SU-DHL-6 (cell line): ENCODE measurements around the gene NPHS1.
A peak's percentile ranks its signal among the peaks of the same experiment; 100 is the strongest.

Experiments
- H2AFZ ChIP-seq: fragments of 200-600 bp; sonication (generic); 2 replicates; pipeline ENCODE4 v1.6.1; 2014; ENCODE audit warnings: low read depth, mild to moderate bottlenecking, moderate library complexity, mixed read lengths, antibody characterized with exemption, low read length; ENCODE audit not compliant: severe bottlenecking
- H3F3A ChIP-seq: fragments of 200-600 bp; shearing (Covaris generic); 2 replicates; pipeline ENCODE4 v1.6.0; 2016; ENCODE audit warnings: antibody characterized with exemption, mild to moderate bottlenecking; ENCODE audit not compliant: insufficient read depth
- H3K27ac ChIP-seq: fragments of 200-600 bp; sonication (generic); 2 replicates; pipeline ENCODE4 v1.5.1; 2016; ENCODE audit warnings: low read depth, mild to moderate bottlenecking, low read length, moderate library complexity, mixed read lengths
- H3K27me3 ChIP-seq: fragments of 200-600 bp; sonication (generic), shearing (Covaris generic); 2 replicates; pipeline ENCODE4 v1.6.0; 2014; ENCODE audit warnings: mild to moderate bottlenecking, low read length
- H3K36me3 ChIP-seq: fragments of 200-600 bp; sonication (generic); 2 replicates; pipeline ENCODE4 v1.6.1; 2014; ENCODE audit warnings: mild to moderate bottlenecking, low read length, mixed read lengths
- H3K4me2 ChIP-seq: fragments of 300-600, 200-600 bp; shearing (Covaris generic), sonication (generic); 2 replicates; pipeline ENCODE4 v1.6.0; 2014; ENCODE audit warnings: low read length, low read depth, mild to moderate bottlenecking; ENCODE audit not compliant: poor library complexity, severe bottlenecking
- H3K4me3 ChIP-seq: fragments of 200-600 bp; sonication (generic); 2 replicates; pipeline ENCODE4 v1.5.1; 2014; ENCODE audit warnings: antibody characterized with exemption, low read length, mild to moderate bottlenecking, mixed read lengths; ENCODE audit not compliant: insufficient read depth, poor library complexity, severe bottlenecking
- H3K79me2 ChIP-seq: fragments of 200-600 bp; sonication (generic); 2 replicates; pipeline ENCODE4 v1.6.1; 2014; ENCODE audit warnings: mild to moderate bottlenecking, low read length, moderate library complexity; ENCODE audit not compliant: insufficient read depth
- H3K9ac ChIP-seq: fragments of 200-600 bp; sonication (generic); 2 replicates; pipeline ENCODE4 v1.7.0; 2014; ENCODE audit warnings: mild to moderate bottlenecking, low read length
- H3K9me2 ChIP-seq: fragments of 200-600 bp; sonication (generic); replicated peaks from 2 replicates; pipeline ENCODE4 v1.6.1; 2014; ENCODE audit warnings: low read length; ENCODE audit not compliant: insufficient read depth
- H3K9me3 ChIP-seq: fragments of 200-600 bp; sonication (generic); 2 replicates; pipeline ENCODE4 v1.6.1; 2014; ENCODE audit warnings: low read length, mixed read lengths; ENCODE audit not compliant: insufficient read depth
- H4K20me1 ChIP-seq: fragments of 200-600 bp; sonication (generic); 2 replicates; pipeline ENCODE4 v1.6.1; 2014; ENCODE audit warnings: low read depth, mild to moderate bottlenecking, antibody characterized with exemption, low read length, moderate library complexity, mixed read lengths
- EZH2phosphoT487 ChIP-seq: fragments of 200-600 bp; sonication (generic), shearing (Covaris generic); conservative IDR thresholded peaks from 2 replicates; pipeline ENCODE4 v1.6.1; 2018; ENCODE audit warnings: mild to moderate bottlenecking, antibody characterized with exemption, low read length, moderate library complexity, mixed read lengths
- TF ChIP-seq, protein P1 (sequence below): fragments of 200-600 bp; sonication (generic); IDR thresholded peaks from one replicate; pipeline ENCODE4 v1.5.1; 2017; ENCODE audit warnings: antibody characterized with exemption, mild to moderate bottlenecking, low read length, moderate library complexity; ENCODE audit not compliant: insufficient read depth, poor library complexity, severe bottlenecking

NPHS1 gene

DNA sequence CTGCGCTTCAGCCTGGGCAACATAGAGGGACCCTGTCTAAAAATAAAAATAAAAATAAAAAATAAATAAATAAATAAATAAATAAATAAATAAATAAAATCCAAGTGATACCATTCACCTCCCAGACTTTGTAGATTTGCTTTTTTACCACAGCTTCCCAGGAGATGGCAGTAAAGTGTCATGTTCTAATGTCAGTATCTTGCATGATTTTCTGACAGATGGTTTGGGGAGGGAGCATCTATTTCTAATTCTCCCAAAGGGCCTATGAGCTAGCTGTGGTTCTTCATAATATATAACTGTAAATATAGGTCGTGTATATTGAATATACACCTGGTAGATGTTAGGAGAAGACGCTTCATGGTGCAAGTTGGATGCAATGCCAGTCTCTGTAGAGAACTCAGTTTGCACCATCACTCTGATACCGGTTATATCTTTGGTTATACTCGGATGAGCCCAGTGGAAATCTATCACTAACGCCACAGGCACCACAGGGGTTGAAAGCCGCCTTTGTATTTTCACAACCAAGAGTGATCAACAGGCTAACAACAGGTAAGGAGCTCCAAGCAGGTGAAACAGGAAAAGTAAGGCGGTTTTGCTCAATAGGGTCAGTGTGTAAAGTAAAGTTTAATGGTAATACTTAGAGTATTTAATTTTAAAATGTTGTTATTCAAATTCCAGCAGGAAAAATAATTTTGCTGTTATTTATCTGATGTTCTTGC is 30.0 kb upstream of the NPHS1 start:
- TF ChIP-seq, protein P1, sequence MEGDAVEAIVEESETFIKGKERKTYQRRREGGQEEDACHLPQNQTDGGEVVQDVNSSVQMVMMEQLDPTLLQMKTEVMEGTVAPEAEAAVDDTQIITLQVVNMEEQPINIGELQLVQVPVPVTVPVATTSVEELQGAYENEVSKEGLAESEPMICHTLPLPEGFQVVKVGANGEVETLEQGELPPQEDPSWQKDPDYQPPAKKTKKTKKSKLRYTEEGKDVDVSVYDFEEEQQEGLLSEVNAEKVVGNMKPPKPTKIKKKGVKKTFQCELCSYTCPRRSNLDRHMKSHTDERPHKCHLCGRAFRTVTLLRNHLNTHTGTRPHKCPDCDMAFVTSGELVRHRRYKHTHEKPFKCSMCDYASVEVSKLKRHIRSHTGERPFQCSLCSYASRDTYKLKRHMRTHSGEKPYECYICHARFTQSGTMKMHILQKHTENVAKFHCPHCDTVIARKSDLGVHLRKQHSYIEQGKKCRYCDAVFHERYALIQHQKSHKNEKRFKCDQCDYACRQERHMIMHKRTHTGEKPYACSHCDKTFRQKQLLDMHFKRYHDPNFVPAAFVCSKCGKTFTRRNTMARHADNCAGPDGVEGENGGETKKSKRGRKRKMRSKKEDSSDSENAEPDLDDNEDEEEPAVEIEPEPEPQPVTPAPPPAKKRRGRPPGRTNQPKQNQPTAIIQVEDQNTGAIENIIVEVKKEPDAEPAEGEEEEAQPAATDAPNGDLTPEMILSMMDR = peak; percentile 19
- TF ChIP-seq EZH2phosphoT487 = no peak
- H2AFZ ChIP-seq = peak overlapping the region; percentile 69
- peak overlapping the region; percentile 27 for H3K4me2 ChIP-seq

DNA sequence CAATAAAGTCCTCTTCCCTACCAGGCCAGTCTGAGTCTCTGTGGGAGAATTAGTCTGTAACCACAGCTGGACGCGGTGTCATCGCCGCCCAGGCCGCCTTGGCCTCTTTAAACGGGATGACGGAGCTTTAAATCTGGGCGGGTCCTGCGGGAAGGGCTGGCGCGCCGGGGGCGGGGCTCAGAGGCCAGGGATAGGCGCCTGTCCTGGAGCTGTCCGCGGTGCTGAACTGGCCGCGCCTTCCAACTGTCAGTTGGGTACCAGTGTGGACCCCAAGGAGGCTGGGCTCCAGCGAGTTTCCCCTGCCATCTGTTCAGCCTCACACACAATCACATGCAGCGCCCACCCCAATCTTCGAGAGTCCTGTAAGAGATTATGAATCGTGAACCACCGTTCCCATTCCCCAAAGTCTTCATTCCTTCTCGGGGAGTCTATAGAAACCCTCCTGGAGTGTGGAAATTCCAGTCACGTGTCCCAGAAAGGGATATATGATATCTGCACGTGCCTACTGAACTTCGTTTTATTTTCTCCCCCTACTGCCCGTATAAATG is 27.5 kb upstream of the NPHS1 start:
- H3F3A ChIP-seq = peaks cover 20% of the 10 kb centered on the region; the same call in 1 of the 2 replicates
- H2AFZ ChIP-seq = no peak overlapping the region
- H4K20me1 ChIP-seq = no peaks in the 10 kb centered on the region
- no peaks in the 10 kb centered on the region for H3K27me3 ChIP-seq
- no peak overlapping the region for H3K27ac ChIP-seq
- H3K36me3 ChIP-seq = no peaks in the 10 kb centered on the region
- TF ChIP-seq EZH2phosphoT487 = no peak
- TF ChIP-seq, protein P1 = no peak
- H3K4me2 ChIP-seq = no peak overlapping the region
- H3K9me2 ChIP-seq = no peaks in the 10 kb centered on the region
- H3K4me3 ChIP-seq = no peak overlapping the region
- no peaks in the 10 kb centered on the region for H3K9me3 ChIP-seq
- no peak overlapping the region for H3K9ac ChIP-seq
- no peaks in the 10 kb centered on the region for H3K79me2 ChIP-seq

More for the DNA sequence above, 30.0 kb upstream of the NPHS1 start:
- peaks cover 27% of the 10 kb centered on the region; the same call in 1 of the 2 replicates for H3F3A ChIP-seq
- H3K4me3 ChIP-seq = no peak overlapping the region
- no peaks in the 10 kb centered on the region for H3K36me3 ChIP-seq
- no peaks in the 10 kb centered on the region for H4K20me1 ChIP-seq
- H3K27me3 ChIP-seq = no peaks in the 10 kb centered on the region
- no peaks in the 10 kb centered on the region for H3K9me2 ChIP-seq
- no peaks in the 10 kb centered on the region for H3K9me3 ChIP-seq
- no peaks in the 10 kb centered on the region for H3K79me2 ChIP-seq
- peak overlapping the region; percentile 2; the same call in 1 of the 2 replicates for H3K9ac ChIP-seq
- peak overlapping the region; percentile 14; the same call in 1 of the 2 replicates for H3K27ac ChIP-seq

DNA sequence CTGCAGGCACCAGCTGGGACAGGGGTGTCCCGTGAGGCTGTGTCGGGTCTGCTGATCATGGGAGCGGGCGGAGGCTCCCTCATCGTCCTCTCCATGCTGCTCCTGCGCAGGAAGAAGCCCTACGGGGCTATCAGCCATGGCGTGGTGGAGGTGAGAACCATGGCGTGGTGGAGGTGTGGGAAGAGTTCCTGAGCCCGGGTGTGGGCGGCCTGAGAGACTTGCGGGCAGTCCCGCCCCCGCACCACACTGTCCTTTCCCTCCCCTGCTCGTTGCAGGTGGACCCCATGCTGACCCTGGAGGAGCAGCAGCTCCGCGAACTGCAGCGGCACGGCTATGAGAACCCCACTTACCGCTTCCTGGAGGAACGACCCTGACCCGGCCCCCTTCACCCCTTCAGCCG is 26.8 kb upstream of the NPHS1 start:
- Histone ChIP-seq H3K9me3 (no peaks in the 10 kb centered on the region), H3F3A (peaks cover 14% of the 10 kb centered on the region; the same call in 1 of the 2 replicates), H2AFZ (no peak overlapping the region), H3K36me3 (no peaks in the 10 kb centered on the region), H3K27me3 (no peaks in the 10 kb centered on the region), H3K27ac (no peak overlapping the region), H4K20me1 (no peaks in the 10 kb centered on the region), H3K9ac (no peak overlapping the region), H3K4me2 (no peak overlapping the region), H3K9me2 (no peaks in the 10 kb centered on the region), H3K4me3 (no peak overlapping the region), H3K79me2 (no peaks in the 10 kb centered on the region)
- TF ChIP-seq, protein P1 = no peak
- TF ChIP-seq EZH2phosphoT487 = no peak
